ENCODE measurements around the gene FKBP8.
"Not testable (repeated sequence)": the region's sequence is repeated elsewhere in the genome, so short reads cannot be mapped to it uniquely, and the experiment has no call there.

Gene FKBP8

DNA sequence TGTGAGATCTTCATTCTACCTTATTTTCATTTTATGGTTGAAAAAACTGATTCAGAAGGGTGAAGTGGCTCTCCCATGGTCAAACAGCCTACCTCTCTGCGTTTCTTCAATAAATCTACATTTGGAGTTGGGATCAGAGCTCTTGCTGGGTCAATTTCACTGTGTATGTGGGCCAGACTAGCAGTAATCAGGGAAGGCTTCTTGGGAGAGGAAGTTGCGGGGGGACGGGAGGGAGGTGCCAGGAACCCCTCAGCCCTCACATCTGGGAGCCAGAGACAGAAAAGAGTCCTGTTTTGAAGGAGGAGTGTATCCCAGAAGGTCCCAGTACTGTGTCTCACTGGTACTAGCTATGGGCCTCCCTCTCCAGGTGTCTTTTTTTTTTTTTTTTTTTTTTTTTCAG, 15.2 kb upstream of the FKBP8 start:
- DNase-seq = no peak

DNA sequence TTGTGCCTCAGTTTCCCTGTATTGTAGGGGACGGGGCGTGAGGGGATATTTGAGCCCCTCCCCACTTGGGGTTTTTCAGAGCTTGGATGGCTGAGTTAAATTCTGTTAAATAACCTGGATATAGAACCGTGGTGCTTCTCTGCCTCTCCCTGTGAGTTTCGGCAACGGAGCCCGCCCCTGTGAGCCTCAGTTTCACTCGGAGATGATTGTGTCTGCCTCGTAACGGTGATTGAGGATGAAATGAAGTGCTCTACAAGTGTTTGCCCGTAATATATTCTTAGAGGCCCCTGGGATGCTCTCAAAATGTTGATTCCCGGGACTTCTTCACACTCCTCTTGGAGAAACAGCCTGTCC, 14.8 kb upstream of the FKBP8 start:
- no peak for DNase-seq

DNA sequence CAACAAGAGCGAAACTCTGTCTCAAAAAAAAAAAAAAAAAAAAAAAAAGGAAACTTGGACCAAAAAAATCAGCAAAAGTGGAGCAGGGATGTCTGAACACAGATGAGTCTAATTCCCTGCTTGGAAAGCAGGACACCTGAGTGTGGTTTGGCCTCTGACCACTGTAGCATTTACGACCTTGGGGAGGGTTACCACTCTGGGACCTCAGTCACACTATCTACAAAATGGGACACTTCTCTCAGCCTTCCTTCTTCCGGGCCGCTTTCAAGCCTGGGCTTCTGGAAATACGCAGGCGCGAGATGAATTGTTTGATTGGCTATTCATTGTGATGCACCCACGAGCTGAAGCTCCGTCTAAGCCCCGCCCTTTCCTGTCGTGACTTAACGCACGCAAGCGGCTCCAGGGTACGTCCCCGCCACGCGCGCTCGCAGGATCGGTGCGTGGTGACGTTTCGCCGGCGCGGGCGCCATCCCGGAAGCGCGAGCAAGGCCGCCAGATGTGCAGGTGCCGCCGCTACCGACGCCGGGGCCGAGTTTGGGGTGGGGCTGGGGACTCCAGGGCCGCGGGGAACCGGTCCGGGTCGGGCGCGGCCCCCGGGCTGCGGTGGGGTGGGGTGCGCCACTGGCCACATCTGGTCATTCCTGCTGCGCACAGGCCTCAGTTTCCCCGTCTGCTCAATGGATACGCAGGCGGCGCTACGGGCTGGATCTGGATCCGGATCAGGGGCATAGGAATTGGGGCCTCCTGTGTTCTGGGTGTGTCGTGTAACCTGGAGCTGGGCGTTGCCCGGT, 14.2 kb upstream of the FKBP8 start, which contains the start of gene KXD1:
KXD1 (plus strand) TSS at position 460 of the 791 bp plus-strand sequence. CDS start 4,187 bp downstream, outside the sequence.
- DNase-seq = peak; percentile 99

DNA sequence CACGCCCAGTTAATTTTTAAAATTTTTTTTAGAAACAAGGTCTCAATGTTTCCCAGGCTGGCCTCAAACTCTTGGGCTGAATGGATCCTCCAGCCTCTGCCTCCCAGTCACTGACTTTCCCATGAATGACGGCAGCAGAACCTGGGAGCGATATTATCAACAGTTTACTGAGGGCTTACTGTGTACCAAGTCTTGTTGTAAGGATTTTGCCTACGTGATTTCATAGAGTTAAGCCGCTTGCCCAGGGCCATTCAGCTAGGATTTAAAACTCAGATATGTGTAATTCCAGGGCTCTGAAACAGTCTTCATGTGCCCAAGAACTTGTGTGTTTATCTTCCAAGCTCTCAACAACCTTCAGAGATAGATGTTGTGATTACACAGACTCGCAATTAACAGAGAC, 8.3 kb upstream of the FKBP8 start:
- DNase-seq = no peak

DNA sequence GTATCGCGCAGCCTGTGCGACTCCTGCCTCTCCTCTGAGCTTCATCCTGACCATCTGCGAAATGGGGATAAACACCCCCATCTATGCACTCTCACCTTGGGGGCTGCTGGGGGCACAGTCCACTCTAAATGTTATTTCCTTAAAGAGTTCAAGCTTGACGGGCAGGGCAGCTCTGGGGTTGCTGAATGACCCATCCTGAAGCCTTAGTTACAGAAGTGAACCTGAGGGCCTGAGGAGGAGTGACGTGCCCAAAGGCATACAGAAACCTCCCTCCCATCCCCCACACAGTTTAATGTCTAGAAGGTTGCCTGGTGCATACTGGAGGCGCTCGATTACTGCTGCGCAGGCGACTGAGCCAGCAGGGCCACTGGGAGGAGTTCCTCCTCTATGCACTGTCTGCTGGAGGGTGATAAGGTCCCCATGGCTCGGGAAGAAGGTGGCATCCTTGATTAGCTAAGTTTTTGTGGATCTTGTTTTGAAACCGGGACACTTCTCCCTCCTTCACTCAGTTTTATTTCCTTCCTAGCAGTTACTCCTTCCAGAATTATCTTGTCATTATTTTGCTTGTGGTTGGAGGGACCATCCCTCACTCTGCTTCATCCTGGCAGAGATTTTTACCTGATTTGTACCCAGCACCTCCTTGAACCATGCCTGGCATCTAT, 572 bp upstream of the FKBP8 start:
- peak; percentile 71 for DNase-seq

DNA sequence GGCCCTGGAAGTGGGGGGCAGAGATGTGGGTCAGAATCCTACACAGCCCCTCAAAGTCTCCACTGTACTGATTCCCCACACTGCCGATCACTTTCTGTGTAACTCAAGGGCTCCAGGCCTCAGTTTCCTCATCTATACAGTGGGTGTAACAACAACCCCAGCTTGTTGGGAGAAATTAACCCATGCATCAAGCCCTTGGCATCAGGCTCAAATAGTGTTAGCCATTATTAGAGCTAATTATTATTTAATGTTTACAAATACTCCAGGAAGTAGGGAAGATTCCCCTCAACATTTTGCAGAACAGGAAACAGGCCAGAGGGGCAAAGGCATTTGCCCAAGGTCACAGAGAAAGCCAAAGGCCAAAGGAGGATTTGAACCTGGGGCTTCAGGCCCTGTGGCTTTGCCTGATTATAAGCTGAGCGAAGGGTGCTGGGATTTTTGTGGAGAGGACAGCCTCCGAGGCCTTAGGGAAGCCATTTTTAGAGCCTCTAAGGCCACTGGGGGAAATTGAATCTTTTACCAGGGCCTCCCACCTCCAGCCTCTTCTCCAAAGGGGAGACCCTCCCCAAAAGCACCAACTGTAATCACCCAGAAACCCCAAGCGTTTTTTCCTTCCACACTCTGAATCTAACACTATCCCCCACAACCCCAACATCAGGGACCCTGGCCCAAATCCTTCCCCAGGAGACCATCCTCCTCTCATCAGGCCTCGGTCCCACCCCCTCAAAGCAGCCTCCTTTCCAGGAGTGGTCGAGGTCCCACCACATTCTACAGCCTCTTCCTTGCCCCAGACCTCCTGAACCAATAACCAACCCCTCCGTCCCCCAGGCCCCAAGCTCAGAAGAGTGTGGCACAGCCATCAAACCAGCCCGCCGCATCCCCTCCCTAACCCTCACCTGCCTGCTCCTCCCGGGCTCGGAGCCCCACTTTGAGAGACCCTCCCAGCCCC, 1.1 kb downstream of the FKBP8 start:
- no peak for DNase-seq

DNA sequence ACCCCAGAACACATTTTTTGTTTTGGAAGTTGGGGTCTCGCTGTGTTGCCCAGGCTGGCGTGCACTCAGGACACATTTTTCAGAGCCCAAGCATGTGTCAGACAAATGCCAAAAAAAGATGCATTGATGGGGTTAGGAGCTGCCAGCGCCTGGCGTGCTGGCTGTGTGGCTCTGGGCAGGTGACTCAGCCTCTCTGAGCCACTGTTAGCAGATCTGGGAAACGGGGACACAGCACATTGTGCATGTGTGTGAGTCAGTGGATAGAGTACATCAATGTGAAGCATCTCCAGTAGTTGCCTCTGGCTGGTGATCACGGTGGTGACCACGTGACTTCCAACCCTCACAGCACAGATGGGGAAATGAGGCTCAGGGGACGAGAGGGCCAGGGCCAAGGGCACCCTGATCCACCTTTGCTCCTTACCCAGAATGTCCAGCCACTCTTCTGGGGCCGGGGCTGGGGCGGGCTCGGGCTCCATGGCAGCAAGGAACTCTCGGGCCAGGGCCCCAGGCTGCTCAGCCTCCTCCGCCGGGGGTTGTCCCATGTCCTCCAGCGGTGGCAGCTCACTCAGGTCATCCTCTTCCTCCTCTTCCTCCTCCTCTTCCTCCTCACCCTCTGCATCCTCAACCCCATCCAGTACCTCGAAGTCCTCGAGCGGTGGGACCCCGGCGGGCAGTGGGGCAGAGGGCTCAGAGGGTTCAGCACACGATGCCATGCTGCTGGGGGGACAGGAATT, 1.9 kb downstream of the FKBP8 start:
- no peak for DNase-seq

DNA sequence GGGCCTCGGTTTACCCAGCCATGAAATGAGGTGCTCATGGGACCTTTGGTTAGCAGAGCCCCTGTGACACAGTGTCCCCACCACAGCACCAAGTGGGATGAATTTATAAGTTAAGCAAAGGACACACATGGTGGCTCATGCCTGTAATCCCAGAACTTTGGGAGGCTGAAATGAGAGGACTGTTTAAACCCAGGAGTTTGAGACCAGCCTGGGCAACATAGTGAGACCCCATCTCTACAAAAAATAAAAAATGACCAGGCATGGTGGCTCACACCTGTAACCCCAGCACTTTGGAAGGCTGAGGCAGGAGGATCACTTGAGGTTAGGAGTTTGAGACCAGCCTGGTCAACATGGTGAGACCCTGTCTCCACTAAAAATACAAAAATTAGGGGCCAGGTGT, 3.2 kb downstream of the FKBP8 start:
- not testable (repeated sequence) for DNase-seq

DNA sequence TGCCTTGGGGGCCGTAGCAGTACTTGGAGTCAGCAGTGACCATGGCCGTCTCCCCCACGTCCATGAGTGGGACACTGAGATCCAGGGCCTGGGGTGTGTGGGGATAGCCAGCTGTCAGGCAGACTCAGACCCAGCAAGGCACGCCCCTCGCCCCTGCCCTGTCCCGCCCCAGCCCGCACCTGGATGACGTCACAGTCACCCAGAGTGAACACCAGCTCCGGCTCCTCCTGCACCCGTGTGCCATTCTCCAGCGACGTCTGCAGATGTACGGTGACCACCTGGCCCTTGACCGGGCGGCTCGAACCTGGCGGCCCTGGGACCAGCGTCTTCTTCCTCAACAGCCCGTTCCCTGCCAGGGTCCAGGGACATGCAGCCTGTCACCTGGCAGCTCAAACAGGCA, 4.0 kb downstream of the FKBP8 start:
- no peak for DNase-seq

DNA sequence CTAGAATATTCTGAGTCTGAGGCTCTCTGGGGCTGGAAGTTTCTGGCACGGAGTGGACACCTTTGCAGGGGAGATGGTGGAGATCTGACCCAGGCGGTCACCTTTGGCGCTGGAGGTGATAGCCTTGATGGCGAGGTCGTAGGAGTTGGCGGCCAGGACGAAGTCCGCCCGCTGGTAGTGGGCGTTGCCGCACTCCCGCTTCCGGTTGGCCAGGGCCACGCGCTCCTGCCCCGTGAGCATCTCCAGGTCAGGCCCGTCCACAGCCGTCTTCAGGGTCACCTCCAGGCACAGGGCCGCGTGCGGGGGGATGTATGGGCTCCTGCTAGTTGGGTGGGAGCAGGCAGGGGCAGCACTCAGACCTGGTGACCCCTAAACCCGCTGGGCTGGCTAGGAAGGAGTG, 5.3 kb downstream of the FKBP8 start:
- DNase-seq = no peak

DNA sequence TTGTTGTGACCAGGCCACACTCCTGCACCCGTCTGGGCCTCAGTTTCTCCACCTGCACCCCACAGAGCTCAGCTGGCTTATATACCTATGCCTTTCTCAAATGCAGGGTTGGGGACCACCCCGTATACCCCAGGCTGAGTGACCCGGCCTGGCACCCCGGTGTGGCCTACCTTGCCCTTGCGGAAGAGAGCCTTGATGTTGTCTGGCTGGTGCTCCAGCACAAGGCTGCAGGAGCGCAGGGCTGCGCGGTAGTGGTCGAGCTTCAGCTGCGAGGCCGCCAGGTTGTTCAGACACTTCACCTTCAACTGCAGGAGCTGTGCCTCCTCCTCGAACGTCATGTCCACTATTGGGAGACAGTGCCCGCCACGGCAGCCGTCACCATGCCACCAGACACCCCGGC, 5.9 kb downstream of the FKBP8 start:
- no peak for DNase-seq

DNA sequence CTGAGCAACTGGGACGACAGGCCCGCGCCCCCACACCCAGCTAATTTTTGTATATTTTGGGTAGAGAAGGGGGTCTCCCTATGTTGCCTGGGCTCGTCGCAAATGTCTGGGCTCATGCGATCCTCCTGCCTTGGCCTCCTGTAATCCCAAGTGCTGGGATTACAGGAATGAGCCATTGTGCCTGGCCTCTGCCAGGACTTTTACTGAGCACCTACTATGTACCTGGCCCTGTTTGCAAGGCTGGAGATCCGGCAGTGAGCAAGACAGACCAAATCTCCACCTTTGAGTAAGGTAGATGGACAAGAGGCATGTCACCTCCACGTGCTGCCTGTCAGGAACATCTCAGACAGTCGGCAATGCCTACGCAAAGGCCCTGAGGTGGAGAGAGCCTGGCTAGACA, 6.9 kb downstream of the FKBP8 start:
- DNase-seq = no peak

DNA sequence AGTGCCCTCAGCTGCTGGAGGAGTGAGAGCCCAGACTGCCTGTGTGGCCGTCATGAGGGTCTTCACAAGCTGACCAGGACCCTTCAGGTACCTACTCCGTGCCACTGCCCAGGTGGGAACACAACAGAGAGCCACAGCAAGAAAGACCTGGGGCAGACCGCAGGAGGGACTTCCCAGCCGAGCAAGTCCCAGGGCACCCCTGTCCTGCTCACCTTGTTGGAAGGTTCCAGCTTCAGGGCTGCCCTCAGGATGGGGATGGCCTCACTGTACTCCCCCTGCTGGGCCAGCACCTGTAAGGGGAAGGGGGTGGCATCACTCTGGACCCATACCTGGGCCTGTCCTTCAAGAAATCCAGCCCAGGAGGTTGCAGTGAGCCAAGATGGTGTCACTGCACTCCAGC, 10.3 kb downstream of the FKBP8 start:
- DNase-seq = no peak

DNA sequence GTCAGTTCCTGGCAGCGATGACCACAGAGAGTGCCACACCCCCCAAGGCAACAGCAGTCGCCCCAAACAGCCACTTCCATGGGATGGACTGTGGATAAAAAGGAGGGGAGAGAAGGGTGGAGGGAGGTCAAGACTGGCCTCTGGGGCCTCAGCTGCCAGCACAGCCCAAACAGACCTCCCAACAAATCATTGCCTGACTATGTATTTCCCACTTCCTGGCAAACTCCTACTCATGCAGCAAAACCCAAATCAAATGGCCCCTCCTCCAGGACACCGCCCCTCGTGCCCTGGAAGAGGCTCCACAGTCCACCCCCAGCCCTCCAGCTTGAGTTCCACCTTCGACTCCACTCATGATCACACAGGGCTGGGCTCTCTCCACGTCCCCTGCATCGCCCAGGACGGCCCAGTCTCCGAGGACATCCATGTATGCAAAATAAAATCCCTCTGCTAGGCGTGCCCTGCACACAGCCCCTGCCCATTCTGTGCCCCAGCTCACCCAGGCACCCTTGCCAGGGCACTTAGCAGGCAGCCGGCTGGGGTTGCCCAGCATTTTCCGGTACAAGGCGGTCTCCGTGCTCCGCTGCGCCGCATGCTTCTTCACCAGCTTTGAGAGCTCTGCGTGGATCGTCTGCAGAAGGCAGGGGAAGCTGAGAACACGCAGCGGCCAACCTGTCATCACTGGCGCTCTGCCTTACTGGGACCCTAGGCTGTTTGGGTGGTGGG, 11.0 kb downstream of the FKBP8 start:
- DNase-seq = no peak

DNA sequence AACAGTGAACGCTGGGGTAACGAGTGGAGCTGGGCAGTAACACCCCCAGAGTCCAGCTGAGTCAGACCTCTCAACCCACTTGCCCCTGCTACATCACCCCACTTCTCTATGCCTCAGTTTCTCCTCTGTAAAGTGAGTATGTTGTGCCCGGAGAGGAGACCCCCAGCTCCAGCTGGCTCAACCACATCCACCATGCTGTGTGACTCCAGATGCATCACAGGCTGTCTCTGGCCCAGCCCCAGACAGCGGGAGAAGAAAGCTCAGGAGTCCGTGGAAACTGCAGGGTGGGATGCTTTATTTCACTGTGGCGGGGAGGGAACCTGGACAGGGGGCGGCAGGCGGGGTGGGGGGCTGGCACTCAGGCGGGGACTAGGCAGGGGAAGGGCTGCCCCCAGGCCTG, 11.9 kb downstream of the FKBP8 start:
- no peak for DNase-seq

DNA sequence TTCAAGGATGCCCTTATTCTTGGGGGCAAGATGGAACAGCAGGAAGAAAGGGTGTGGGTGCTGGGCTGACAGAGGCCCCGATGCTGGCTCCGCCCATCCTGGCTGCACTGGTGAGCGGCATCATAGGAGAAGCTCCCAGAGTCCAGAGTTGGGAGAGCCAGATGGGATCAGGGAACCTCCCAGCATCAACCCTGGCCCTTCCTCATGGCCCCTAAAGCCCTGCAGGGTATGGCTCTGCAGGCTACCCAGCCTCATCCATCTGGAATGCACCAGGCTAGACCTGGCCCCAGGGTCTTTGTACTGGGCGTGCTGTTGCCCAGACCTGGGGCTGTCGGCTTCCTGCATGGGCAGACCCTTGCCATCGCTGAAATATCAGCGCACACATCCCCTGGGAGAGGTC, 13.6 kb downstream of the FKBP8 start:
- no peak for DNase-seq

DNA sequence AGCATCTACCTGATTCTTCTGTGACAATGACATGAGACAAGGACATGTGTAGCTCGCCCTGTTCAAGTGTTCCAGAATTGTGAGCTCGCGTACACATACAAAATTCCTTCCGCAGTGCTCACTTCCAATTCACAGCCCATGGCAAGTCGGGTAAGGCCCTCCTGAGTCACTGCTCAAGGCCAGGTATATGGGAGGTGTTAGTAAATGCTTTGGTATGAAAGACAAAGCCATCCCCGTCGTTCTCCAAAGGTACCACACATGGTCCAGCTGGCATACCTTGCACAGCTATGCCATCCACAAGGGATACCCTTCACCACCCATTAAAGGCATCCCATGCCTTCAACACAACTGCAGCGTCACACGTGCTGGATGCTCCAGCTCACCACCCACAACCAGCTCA, 17.1 kb downstream of the FKBP8 start:
- DNase-seq = no peak

DNA sequence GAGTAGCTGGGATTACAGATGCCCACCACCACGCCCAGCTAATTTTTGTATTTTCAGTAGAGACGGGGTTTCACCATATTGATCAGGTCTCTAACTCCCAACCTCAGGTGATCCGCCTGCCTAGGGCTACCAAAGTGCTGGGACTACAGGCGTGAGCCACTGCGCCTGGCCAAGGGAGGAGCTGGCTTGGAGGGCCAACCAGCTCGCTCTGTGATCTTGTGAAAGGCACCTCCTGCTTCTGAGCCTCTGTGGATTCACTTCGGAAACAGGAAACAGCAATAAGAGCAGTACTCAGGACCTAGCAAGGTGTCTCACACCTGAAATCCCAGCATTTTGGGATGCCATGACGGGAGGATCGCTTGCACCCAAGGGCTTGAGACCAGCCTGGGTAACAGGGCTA, 19.5 kb downstream of the FKBP8 start:
- no peak for DNase-seq

DNA sequence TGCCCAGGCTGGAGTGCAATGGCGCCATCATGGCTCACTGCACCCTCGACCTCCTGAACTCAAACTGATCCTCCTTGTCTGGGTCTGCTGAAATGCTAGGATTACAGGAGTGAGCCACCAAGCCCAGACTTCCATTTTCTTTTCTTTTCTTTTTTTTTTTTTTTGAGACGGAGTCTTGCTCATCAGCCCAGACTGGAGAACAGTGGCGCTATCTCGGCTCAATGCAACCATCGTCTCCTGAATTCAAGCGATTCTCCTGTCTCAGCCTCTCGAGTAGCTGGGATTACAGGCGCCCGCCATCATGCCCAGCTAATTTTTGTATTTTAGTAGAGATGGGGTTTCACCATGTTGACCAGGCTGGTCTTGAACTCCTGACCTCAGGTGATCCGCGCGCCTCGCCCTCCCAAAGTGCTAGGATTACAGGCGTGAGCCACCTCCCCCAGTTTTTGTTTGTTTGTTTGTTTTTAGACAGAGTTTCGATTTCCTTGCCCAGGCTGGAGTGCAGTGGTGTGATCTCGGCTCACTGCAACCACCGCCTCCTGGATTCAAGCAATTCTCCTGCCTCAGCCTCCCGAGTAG, 20.4 kb downstream of the FKBP8 start:
- DNase-seq = not testable (repeated sequence)

DNA sequence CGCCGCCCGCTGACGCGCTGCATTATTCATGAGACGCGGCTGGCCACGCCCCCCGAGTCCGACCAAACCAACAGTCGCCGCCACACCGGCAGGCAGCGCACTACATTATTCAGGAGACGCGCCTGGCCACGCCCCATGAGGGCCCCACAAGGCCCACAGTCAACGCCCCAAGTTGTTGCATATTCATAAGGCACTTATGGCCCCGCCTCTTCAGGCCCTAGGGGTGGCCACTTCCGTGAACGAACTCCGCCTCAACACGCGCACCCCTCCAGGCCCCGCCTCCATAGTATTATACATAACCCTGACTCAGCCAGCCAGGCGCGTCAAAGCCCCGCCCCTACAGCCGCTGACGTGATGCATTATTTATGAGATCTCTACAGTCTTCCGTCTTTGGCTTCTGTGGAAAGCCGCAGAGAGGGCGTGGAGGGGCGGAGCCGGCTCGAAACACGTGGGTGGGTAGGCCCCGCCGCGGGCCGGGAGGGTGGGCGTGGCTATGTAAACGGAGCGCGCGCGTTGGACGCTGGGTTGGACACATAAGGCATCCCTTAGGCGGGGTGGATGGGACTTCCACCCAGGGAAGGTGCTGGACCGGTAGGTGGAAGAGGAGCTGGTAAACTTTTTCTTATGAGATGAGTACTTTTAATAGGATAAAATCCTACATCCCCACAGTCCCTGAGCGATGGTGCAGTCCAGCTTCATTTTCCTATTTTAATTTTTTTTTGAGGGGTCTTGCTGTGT, 21.1 kb downstream of the FKBP8 start:
- DNase-seq = peak; percentile 100

DNA sequence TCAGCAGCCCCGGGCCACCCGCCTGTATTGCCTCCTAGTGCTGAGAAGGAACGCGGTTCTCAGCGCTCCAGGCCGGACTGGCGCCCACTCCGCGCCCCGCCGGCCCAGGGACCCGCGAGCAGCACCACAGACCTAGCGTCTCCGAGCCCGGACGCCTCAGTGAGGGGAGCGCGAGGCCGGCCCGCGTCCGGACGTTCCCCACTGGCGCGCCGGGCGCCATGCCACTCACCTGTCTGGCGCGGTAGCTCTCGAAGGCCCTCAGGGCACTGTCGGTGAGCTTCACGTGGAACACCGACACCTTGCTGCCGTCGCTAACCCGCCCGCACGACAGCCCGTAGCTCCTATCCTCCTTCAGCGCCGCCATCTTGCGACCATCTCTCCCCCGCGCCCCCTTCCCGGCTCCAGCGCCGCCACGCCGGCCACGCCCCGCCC, 21.7 kb downstream of the FKBP8 start, which contains the start of gene ELL:
ELL (minus strand) TSS at position 379 of the 432 bp plus-strand sequence; CDS start at position 364, 15 bp downstream.
- DNase-seq = no peak

Measured in fibroblast of skin of scalp (primary cell).